ENCODE results near the gene SNIP1.

The SNIP1 gene

DNA sequence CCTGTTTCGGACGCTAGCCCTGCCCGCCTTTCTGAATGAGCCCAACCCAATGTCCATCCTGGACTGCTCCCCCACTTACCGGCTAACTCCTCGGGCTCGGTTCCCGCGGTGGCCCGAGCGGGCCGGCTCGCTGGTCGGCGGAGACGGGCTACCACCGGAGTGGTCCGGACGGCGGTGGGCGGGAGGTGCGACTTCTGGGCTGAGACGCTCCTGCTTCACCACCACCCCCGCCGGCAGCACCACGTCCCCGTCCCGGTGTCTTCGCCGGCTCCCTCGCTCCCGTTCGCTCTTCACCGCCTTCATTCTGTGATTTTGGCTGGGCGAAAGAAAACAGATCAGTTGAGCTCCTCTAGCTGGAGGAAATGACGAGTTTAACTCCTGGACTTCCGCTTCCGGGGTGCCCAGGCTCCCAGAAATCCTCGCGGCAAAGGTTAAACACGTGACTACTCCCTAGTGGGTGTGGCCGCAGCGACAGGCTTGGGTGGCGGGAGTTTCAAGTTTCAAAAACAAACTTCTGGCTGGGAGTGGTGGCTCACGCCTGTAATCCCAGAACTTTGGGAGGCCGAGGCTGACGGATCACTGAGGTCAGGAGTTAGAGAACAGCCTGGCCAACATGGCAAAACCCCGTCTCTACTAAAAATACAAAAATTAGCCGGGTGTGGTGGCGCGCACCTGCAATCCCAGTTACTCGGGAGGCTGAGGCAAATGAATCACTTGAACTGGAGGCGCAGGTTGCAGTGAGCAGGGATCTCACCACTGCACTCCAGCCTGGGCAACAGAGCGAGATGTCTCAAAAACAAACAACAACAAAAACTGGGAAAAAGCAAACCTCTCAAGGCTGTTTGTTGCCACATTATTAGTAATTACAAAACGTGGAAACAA lies at the start of gene SNIP1 (continued):
- peak; percentile 41; the same call in 1 of the 2 replicates for TF ChIP-seq ZNF660 (tag by site-specific recombination; IDR thresholded peaks at IDR 0.05)
- 0 out of 2 replicates have a peak, but pooled peaks have one; percentile 48 for TF ChIP-seq ZNF157 (tag by site-specific recombination; IDR thresholded peaks at IDR 0.05)
- TF ChIP-seq ZNF843 (tag by site-specific recombination; IDR thresholded peaks at IDR 0.05), result no peak
- TF ChIP-seq ZNF785 (tag by site-specific recombination; IDR thresholded peaks at IDR 0.05), result no peak
- TF ChIP-seq, protein P1, sequence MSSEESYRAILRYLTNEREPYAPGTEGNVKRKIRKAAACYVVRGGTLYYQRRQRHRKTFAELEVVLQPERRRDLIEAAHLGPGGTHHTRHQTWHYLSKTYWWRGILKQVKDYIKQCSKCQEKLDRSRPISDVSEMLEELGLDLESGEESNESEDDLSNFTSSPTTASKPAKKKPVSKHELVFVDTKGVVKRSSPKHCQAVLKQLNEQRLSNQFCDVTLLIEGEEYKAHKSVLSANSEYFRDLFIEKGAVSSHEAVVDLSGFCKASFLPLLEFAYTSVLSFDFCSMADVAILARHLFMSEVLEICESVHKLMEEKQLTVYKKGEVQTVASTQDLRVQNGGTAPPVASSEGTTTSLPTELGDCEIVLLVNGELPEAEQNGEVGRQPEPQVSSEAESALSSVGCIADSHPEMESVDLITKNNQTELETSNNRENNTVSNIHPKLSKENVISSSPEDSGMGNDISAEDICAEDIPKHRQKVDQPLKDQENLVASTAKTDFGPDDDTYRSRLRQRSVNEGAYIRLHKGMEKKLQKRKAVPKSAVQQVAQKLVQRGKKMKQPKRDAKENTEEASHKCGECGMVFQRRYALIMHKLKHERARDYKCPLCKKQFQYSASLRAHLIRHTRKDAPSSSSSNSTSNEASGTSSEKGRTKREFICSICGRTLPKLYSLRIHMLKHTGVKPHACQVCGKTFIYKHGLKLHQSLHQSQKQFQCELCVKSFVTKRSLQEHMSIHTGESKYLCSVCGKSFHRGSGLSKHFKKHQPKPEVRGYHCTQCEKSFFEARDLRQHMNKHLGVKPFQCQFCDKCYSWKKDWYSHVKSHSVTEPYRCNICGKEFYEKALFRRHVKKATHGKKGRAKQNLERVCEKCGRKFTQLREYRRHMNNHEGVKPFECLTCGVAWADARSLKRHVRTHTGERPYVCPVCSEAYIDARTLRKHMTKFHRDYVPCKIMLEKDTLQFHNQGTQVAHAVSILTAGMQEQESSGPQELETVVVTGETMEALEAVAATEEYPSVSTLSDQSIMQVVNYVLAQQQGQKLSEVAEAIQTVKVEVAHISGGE (tag by site-specific recombination; conservative IDR thresholded peaks at IDR 0.05; ENCODE audit: low read depth), result peak; percentile 90
- TF ChIP-seq MEIS1 (CRISPR knock-in tag; IDR thresholded peaks at IDR 0.05; ENCODE audit: borderline replicate concordance), result no peak
- TF ChIP-seq YY1 (tag by site-specific recombination; IDR thresholded peaks at IDR 0.05), result no peak
- TF ChIP-seq, protein P2, sequence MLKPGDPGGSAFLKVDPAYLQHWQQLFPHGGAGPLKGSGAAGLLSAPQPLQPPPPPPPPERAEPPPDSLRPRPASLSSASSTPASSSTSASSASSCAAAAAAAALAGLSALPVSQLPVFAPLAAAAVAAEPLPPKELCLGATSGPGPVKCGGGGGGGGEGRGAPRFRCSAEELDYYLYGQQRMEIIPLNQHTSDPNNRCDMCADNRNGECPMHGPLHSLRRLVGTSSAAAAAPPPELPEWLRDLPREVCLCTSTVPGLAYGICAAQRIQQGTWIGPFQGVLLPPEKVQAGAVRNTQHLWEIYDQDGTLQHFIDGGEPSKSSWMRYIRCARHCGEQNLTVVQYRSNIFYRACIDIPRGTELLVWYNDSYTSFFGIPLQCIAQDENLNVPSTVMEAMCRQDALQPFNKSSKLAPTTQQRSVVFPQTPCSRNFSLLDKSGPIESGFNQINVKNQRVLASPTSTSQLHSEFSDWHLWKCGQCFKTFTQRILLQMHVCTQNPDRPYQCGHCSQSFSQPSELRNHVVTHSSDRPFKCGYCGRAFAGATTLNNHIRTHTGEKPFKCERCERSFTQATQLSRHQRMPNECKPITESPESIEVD (tag by site-specific recombination; IDR thresholded peaks at IDR 0.05), result no peak
- no peak for TF ChIP-seq PRDM1 (tag by site-specific recombination; IDR thresholded peaks at IDR 0.05)
- 0 out of 2 replicates have a peak, but pooled peaks have one; percentile 41 for TF ChIP-seq ZFP37 (tag by site-specific recombination; IDR thresholded peaks at IDR 0.05)
- TF ChIP-seq ZNF473 (tag by site-specific recombination; IDR thresholded peaks at IDR 0.05), result no peak
- TF ChIP-seq, protein P3, sequence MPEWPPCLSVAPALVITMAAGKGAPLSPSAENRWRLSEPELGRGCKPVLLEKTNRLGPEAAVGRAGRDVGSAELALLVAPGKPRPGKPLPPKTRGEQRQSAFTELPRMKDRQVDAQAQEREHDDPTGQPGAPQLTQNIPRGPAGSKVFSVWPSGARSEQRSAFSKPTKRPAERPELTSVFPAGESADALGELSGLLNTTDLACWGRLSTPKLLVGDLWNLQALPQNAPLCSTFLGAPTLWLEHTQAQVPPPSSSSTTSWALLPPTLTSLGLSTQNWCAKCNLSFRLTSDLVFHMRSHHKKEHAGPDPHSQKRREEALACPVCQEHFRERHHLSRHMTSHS (tag by site-specific recombination; IDR thresholded peaks at IDR 0.05), result no peak
- no peak for TF ChIP-seq ZNF37A (tag by site-specific recombination; IDR thresholded peaks at IDR 0.05)
- TF ChIP-seq, protein P4, sequence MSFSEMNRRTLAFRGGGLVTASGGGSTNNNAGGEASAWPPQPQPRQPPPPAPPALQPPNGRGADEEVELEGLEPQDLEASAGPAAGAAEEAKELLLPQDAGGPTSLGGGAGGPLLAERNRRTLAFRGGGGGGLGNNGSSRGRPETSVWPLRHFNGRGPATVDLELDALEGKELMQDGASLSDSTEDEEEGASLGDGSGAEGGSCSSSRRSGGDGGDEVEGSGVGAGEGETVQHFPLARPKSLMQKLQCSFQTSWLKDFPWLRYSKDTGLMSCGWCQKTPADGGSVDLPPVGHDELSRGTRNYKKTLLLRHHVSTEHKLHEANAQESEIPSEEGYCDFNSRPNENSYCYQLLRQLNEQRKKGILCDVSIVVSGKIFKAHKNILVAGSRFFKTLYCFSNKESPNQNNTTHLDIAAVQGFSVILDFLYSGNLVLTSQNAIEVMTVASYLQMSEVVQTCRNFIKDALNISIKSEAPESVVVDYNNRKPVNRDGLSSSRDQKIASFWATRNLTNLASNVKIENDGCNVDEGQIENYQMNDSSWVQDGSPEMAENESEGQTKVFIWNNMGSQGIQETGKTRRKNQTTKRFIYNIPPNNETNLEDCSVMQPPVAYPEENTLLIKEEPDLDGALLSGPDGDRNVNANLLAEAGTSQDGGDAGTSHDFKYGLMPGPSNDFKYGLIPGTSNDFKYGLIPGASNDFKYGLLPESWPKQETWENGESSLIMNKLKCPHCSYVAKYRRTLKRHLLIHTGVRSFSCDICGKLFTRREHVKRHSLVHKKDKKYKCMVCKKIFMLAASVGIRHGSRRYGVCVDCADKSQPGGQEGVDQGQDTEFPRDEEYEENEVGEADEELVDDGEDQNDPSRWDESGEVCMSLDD (tag by site-specific recombination; IDR thresholded peaks at IDR 0.05), result no peak
- no peak for TF ChIP-seq ZNF292 (tag by site-specific recombination; IDR thresholded peaks at IDR 0.05; ENCODE audit: borderline replicate concordance, low read depth)
- TF ChIP-seq, protein P5, sequence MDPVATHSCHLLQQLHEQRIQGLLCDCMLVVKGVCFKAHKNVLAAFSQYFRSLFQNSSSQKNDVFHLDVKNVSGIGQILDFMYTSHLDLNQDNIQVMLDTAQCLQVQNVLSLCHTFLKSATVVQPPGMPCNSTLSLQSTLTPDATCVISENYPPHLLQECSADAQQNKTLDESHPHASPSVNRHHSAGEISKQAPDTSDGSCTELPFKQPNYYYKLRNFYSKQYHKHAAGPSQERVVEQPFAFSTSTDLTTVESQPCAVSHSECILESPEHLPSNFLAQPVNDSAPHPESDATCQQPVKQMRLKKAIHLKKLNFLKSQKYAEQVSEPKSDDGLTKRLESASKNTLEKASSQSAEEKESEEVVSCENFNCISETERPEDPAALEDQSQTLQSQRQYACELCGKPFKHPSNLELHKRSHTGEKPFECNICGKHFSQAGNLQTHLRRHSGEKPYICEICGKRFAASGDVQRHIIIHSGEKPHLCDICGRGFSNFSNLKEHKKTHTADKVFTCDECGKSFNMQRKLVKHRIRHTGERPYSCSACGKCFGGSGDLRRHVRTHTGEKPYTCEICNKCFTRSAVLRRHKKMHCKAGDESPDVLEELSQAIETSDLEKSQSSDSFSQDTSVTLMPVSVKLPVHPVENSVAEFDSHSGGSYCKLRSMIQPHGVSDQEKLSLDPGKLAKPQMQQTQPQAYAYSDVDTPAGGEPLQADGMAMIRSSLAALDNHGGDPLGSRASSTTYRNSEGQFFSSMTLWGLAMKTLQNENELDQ (tag by site-specific recombination; IDR thresholded peaks at IDR 0.05; ENCODE audit: low read depth), result no peak
- TF ChIP-seq, protein P6, sequence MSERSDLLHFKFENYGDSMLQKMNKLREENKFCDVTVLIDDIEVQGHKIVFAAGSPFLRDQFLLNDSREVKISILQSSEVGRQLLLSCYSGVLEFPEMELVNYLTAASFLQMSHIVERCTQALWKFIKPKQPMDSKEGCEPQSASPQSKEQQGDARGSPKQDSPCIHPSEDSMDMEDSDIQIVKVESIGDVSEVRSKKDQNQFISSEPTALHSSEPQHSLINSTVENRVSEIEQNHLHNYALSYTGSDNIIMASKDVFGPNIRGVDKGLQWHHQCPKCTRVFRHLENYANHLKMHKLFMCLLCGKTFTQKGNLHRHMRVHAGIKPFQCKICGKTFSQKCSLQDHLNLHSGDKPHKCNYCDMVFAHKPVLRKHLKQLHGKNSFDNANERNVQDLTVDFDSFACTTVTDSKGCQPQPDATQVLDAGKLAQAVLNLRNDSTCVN (tag by site-specific recombination; optimal IDR thresholded peaks at IDR 0.05), result peak; percentile 20
- no peak for TF ChIP-seq ZNF214 (tag by site-specific recombination; IDR thresholded peaks at IDR 0.05; ENCODE audit: borderline replicate concordance)
- no peak for TF ChIP-seq FEZF1 (tag by site-specific recombination; IDR thresholded peaks at IDR 0.05)
- TF ChIP-seq ZNF221 (tag by site-specific recombination; IDR thresholded peaks at IDR 0.05; ENCODE audit: borderline replicate concordance), result no peak
- TF ChIP-seq, protein P7, sequence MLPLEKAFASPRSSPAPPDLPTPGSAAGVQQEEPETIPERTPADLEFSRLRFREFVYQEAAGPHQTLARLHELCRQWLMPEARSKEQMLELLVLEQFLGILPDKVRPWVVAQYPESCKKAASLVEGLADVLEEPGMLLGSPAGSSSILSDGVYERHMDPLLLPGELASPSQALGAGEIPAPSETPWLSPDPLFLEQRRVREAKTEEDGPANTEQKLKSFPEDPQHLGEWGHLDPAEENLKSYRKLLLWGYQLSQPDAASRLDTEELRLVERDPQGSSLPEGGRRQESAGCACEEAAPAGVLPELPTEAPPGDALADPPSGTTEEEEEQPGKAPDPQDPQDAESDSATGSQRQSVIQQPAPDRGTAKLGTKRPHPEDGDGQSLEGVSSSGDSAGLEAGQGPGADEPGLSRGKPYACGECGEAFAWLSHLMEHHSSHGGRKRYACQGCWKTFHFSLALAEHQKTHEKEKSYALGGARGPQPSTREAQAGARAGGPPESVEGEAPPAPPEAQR (tag by site-specific recombination; IDR thresholded peaks at IDR 0.05), result no peak
- no peak for TF ChIP-seq ZNF510 (tag by site-specific recombination; IDR thresholded peaks at IDR 0.05; ENCODE audit: insufficient replicate concordance)
- TF ChIP-seq ZNF529 (tag by site-specific recombination; IDR thresholded peaks at IDR 0.05; ENCODE audit: insufficient replicate concordance), result no peak
- TF ChIP-seq ZEB2 (tag by site-specific recombination; IDR thresholded peaks at IDR 0.05), result peak; percentile 59; the same call in 1 of the 2 replicates

Data from HEK293 (cell line).